ENCODE results near the gene INPP5E.

Gene INPP5E

DNA sequence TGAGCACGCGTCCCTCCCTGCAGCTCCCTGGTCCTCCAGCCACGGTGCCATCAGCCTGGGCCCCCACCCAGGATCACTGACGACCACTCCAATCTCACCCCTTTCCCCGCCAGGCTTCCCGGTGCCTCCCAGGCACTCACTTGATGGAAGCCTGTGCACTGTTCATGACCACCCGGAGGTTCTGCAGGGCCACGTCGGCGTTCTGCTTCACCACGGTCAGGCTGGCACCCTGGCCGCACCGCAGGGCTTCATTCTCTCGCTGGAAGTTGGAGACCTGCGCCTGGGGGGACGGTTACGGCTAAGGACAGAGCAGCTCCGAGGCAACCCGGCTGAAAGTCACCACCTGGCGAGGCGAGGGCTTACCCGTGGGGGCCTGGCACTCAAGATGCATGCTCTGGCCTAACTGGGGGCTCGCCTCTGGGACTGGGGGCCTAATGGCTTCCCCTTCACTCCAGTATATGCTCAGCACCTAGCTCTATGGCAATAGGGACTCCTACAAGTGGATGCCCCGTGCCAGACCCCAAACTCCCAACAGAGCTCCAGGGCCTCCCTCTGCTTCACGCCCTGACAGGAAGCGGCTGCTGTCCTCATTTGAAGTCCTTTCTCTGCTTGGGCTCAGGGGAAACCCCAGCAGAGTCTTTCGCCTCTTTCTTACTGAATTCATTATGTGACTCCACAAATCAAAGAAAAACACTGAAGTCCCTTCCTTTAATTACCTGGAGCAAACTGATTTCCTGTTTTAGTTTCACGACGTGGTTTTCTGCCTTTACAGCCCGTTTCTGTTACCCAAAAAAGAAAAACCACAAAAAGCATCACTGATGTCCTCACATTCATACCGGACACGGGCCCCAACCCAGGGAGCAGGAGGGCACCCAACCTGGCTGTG lies 35.5 kb downstream of the INPP5E start:
- DNase-seq, result no peak

DNA sequence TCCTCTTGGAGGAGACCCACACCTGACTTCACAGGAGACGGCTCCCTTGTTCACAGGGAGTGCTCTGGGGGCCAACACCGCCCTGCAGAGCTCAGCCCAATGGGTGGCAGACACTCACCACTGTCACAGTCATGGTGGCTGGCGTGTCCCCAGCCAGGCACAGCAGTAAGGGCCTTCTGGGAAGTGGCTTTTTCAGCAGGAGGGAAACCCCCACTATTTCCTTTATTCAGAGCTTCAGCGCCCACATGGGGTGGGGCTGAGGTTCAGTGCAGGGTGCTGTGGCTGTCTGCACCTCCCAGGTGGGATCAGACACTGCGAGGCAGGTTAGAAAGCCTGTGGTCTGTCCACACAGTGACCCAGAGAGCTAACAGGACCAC lies 36.1 kb downstream of the INPP5E start:
- no peak for DNase-seq

DNA sequence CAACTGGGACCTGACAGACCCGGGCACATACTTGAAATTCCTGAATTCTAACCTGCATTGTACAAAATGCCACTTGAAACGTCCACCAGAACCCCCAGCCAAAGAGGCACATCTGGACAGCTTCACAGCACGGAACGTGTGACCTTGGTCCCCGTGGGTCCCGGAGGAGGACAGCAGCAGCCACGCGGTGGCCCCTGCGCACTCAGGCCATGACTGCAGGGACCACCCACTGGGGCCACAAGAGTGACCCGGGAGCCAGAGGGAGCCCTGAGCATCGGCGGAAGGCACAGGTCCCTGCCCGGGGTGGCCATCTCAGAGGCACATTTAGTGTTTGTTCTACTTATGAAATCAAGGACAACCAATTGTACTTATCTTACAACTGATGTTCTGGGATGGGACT lies 37.6 kb downstream of the INPP5E start:
- no peak for DNase-seq

GRCh38 chr9:136401173-136401922 lies 38.3 kb downstream of the INPP5E start:
- DNase-seq, result no peak

GRCh38 chr9:136400038-136400834 lies 39.4 kb downstream of the INPP5E start, which contains the start of gene SNAPC4:
Gene SNAPC4 (minus strand): TSS chr9:136400170. CDS start chr9:136398428, 1,742 bp downstream.
- DNase-seq, result peak; percentile 97

DNA sequence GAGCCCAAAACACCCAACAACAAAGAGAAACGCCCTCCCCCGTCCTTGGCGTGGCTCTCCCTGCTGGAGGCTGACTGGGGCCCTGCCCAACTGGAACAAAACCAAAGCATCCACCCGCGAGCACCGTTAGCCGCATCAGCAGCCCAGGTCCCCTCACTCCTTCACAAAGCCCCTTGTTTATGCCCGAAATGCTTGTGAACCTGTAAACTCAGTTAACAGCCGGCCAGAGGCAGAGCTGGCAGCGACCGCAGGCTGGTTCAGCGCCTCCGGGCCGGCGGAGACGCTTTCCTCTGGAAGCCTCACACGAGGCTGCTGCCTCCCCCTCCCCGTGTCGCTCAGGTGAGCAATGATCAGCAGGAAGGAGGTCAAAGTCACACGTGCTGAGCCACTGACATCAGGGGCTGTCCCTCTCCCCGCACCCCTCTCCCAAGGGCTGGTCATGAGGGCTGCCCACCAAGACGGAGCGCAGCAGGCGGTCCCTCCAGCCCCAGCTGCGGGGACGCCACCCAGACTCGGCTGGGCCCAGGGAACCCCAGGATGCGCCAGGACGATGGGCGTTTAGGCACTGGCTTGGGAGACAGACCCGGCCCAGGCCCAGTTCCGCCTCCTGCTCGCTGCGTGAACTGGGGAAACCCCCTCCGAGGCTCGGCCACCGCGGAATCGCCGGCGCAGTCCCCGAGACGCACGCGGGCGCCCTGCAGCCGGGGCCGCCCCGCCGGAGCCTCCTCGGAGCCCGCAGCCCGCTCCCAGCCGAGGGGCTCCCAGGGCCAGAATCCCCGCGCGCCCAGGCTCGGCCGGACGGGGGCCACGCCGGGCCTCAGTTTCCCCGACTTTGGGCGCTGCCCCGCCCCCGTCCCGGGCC lies 40.2 kb downstream of the INPP5E start:
- peak; percentile 59 for DNase-seq

DNA sequence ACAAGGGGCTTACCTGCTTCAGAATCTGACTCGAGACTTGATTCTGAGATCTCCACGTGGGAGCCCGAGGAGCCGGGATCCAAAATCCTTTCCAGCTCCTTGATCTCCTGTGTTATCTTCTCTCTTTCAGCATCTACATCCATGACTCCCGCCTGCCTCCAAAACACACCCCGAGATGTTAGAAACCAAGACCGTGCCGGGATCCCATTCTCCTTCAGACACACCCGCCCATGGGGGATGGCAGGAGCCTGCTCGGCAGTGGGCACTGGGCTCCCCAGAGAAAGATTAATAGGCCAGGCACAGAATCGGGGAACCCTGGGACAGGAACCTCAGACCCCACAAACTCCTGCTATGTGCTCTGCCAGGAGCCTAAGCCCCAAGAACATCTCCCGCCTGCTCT lies 41.4 kb downstream of the INPP5E start:
- DNase-seq, result no peak

DNA sequence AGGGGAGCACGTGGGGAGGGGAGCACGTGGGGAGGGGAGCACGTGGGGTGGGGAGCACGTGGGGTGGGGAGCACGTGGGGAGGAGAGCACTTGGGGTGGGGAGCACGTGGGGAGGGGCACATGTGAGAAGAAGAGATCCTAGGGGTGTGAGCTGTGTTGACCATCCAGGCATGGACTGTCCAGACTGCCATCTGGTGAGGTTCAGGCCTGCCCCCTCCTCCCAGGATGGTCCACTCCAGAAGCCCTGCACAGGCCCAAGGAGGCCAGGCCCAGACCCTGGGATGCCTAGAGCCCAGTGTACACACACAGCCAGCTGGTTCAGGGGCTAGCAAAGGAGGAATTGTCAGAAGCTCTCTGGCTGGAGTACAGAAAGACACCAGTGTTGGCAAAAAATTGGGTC lies 42.0 kb downstream of the INPP5E start:
- DNase-seq, result no peak

- DNase-seq, result no peak
Observed at GRCh38 chr9:136396219-136396515, 43.5 kb downstream of the INPP5E start.

GRCh38 chr9:136395345-136396218 lies 44.1 kb downstream of the INPP5E start:
- no peak for DNase-seq

DNA sequence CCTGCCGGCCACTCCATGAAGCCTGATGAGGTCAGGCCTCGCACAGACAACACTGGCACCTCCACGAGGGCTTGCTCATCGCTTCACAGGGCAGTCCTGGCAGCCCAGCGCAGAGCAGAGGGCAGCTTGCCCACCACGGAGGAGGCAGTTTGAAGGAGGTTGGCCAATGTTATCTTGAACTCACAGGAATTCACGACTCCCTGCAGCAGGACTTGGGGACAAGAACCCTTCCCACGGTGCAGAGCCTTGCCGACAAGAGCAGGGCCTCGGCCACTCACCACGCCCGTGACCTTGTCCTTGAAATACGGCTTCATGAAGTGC lies 44.7 kb downstream of the INPP5E start:
- no peak for DNase-seq

GRCh38 chr9:136394312-136395019 lies 45.2 kb downstream of the INPP5E start:
- no peak for DNase-seq

GRCh38 chr9:136393531-136393930 lies 46.1 kb downstream of the INPP5E start:
- no peak for DNase-seq

DNA sequence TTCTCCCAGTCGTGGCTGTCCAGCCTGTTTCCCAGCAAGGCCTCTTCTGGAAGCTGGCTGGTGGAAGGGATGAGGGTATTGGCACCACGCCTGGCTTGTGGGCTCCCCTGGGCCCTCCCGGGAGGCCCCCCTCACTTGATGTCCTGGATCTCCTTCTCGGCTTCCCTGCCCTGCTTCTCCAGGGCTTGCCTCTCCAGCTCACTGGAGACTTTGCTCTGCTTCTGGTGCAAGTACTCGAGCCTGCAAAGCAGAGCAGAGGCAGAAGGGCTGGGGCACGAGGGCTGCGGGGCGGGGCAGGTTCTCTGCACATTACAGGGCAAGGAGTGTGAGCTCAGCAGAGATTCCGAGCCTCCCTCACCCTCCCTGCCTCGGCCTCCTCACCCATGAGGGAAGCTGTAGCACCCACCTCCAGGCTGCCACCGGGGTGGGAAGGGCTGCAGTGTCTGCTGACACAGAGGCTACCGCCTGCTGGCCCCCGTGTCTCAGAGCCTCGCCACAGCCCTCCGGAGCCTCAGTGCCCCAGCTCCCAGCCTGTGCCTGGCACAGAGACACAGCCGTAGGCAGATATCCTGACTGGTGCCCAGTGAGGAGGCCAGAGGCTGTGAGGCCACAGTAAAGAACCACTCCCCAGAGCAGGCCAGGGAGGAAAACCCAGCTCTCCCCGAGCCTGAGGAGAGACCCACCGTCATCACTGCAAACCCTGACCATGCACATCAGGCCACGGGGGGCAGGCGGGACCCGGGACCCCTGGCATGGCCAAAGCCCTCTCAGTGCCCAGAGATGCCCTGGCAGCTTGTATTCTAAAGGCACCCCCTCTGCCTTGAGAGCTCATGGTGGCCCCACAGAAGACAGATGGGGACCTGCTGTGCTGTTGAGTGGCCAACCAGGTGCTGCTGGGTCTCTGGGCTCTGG lies 46.9 kb downstream of the INPP5E start:
- no peak for DNase-seq

GRCh38 chr9:136391737-136392537 lies 47.7 kb downstream of the INPP5E start:
- DNase-seq, result no peak

- DNase-seq, result no peak
Observed at GRCh38 chr9:136389396-136389795, 50.2 kb downstream of the INPP5E start.

DNA sequence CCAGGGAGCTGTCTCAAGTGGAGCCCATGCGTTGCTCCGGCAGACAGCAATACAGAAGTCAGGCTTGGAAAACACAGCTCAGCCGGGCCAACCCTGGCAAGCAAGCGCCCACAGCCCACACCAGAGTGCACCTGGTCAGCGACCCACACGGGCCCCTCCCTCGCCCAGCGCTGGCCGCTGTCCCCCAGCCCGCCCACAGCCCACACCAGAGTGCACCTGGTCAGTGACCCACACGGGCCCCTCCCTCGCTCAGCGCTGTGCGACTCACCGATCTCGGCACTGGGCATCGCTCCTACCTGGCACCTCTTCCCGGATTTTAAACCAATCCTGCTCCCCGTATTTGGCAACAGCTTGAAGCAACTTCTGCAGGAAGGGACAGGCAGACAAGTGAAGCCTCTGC lies 52.4 kb downstream of the INPP5E start:
- DNase-seq, result no peak

- DNase-seq, result no peak
Observed at GRCh38 chr9:136386018-136386417, 53.6 kb downstream of the INPP5E start.

GRCh38 chr9:136385015-136385414 lies 54.6 kb downstream of the INPP5E start:
- no peak for DNase-seq
